Skeletal muscle cell (primary cell): ENCODE data around the gene KCTD6.
"Not testable (repeated sequence)": the region's sequence is repeated elsewhere in the genome, so short reads cannot be mapped to it uniquely, and the experiment has no call there.

ENCODE experiments used
- DNase-seq: peaks from one replicate; pipeline ENCODE4 v3.0.0-alpha.2; 2010; ENCODE audit warnings: low read depth
- H3K4me3 ChIP-seq: 2 replicates; pipeline ENCODE4 v1.5.1; 2011; ENCODE audit warnings: low read depth, mild to moderate bottlenecking, control low read depth, low read length, moderate library complexity

KCTD6 gene

GRCh38 chr3:58520403-58521335 lies 28.8 kb downstream of the KCTD6 start:
- no peak overlapping the region for H3K4me3 ChIP-seq
- no peak for DNase-seq

GRCh38 chr3:58521336-58521670 lies 29.4 kb downstream of the KCTD6 start:
- no peak overlapping the region for H3K4me3 ChIP-seq
- no peak for DNase-seq

- DNase-seq = no peak
- no peak overlapping the region for H3K4me3 ChIP-seq
Measured at GRCh38 chr3:58521917-58522631, 30.2 kb downstream of the KCTD6 start.

- H3K4me3 ChIP-seq = no peak overlapping the region
- DNase-seq = no peak
Measured at GRCh38 chr3:58522759-58523425, 31.0 kb downstream of the KCTD6 start.

GRCh38 chr3:58524326-58524888 lies 32.5 kb downstream of the KCTD6 start:
- H3K4me3 ChIP-seq = no peak overlapping the region
- no peak for DNase-seq

GRCh38 chr3:58526515-58526957 lies 34.6 kb downstream of the KCTD6 start:
- peak; percentile 80 for DNase-seq
- H3K4me3 ChIP-seq = no peak overlapping the region

- not testable (repeated sequence) for DNase-seq, H3K4me3 ChIP-seq
Measured at GRCh38 chr3:58527440-58527839, 35.5 kb downstream of the KCTD6 start.

- no peak for DNase-seq
Measured at GRCh38 chr3:58528629-58529028, 36.7 kb downstream of the KCTD6 start.

GRCh38 chr3:58529516-58530353 lies 37.8 kb downstream of the KCTD6 start:
- DNase-seq = no peak
- no peak overlapping the region for H3K4me3 ChIP-seq

More at GRCh38 chr3:58528629-58529028, 36.7 kb downstream of the KCTD6 start:
- no peak overlapping the region for H3K4me3 ChIP-seq

- DNase-seq = no peak
Measured at GRCh38 chr3:58530354-58530865, 38.5 kb downstream of the KCTD6 start.

GRCh38 chr3:58531555-58531954 lies 39.7 kb downstream of the KCTD6 start:
- no peak overlapping the region for H3K4me3 ChIP-seq
- no peak for DNase-seq

More at GRCh38 chr3:58530354-58530865, 38.5 kb downstream of the KCTD6 start:
- no peak overlapping the region for H3K4me3 ChIP-seq

GRCh38 chr3:58531956-58532355 lies 40.1 kb downstream of the KCTD6 start:
- no peak for DNase-seq
- H3K4me3 ChIP-seq = no peak overlapping the region

GRCh38 chr3:58532794-58533220 lies 40.9 kb downstream of the KCTD6 start:
- no peak overlapping the region for H3K4me3 ChIP-seq

GRCh38 chr3:58534592-58535494 lies 42.9 kb downstream of the KCTD6 start:
- H3K4me3 ChIP-seq = no peak overlapping the region
- DNase-seq = no peak

More at GRCh38 chr3:58532794-58533220, 40.9 kb downstream of the KCTD6 start:
- no peak for DNase-seq

- DNase-seq = no peak
- H3K4me3 ChIP-seq = no peak overlapping the region
Measured at GRCh38 chr3:58535531-58536500, 43.9 kb downstream of the KCTD6 start.
